Liver (tissue), 9 donors: ENCODE measurements around the gene MARK3. TPM values are rescaled to one million over a fixed set of nuclear protein-coding genes. Genes with fewer than 3 reads are reported as not detected.
A peak's percentile ranks its signal among the peaks of the same experiment; 100 is the strongest.

Experiments used
- DNase-seq: peaks from one replicate; pipeline ENCODE4 v3.0.0-alpha.2; 2017; ENCODE audit warnings: low spot score
- H3K27ac ChIP-seq, 2 donors: one replicate each; pipeline ENCODE4 v1.7.0; 2013; ENCODE audit warnings: inconsistent platforms in 2 of 2, low read length in 2 of 2, control low read depth in 1 of 2, low read depth in 1 of 2, mild to moderate bottlenecking in 1 of 2
- H3K27me3 ChIP-seq, 4 donors: one replicate each; pipeline versions ENCODE4 v1.6.1 to v1.7.0; 2013; ENCODE audit warnings: low read length in 3 of 4, inconsistent platforms in 1 of 4, mild to moderate bottlenecking in 1 of 4, moderate library complexity in 1 of 4; ENCODE audit not compliant: control insufficient read depth in 4 of 4, insufficient read depth in 4 of 4
- H3K36me3 ChIP-seq, 4 donors: one replicate each; pipeline versions ENCODE4 v1.6.1 to v1.7.0; 2013; ENCODE audit warnings: low read length in 3 of 4, mild to moderate bottlenecking in 3 of 4, low read depth in 1 of 4, moderate library complexity in 1 of 4; ENCODE audit not compliant: control insufficient read depth in 4 of 4, insufficient read depth in 3 of 4
- H3K4me1 ChIP-seq, 4 donors: one replicate each; pipeline versions ENCODE4 v1.6.1 to v1.7.0; 2013; ENCODE audit warnings: low read length in 3 of 4, mild to moderate bottlenecking in 3 of 4, moderate library complexity in 1 of 4; ENCODE audit not compliant: control insufficient read depth in 4 of 4, insufficient read depth in 4 of 4
- H3K4me3 ChIP-seq, 3 donors: one replicate each; pipeline versions ENCODE4 v1.6.1 to v1.7.0; 2013; ENCODE audit warnings: low read length in 3 of 3, control low read depth in 1 of 3, low read depth in 1 of 3, mild to moderate bottlenecking in 1 of 3
- H3K9ac ChIP-seq, 2 donors: one replicate each; pipeline ENCODE4 v1.7.0; 2013; ENCODE audit warnings: low read length in 2 of 2, mild to moderate bottlenecking in 2 of 2, moderate library complexity in 2 of 2, control low read depth in 1 of 2, low read depth in 1 of 2
- H3K9me3 ChIP-seq, 4 donors: one replicate each; pipeline versions ENCODE4 v1.6.1 to v1.7.0; 2013; ENCODE audit warnings: low read length in 3 of 4; ENCODE audit not compliant: control insufficient read depth in 4 of 4
- ATF3 ChIP-seq: IDR thresholded peaks from 2 replicates; pipeline ENCODE4 v1.6.1; 2016; ENCODE audit warnings: antibody characterized with exemption
- CTCF ChIP-seq: fragments of 150-350 bp; IDR thresholded peaks from 2 replicates; pipeline ENCODE4 v1.5.1; 2017; ENCODE audit warnings: improper control_type of control experiment, low read depth, low read length; ENCODE audit not compliant: missing input control
- EGR1 ChIP-seq, 2 donors: IDR thresholded peaks; 2 replicates each; pipeline ENCODE4 v1.6.1; 2016 to 2018; ENCODE audit warnings: antibody characterized with exemption in 2 of 2, low read depth in 2 of 2
- GABPA ChIP-seq, 2 donors: IDR thresholded peaks in 1 of 2; conservative IDR thresholded peaks in 1 of 2; 2 replicates each; pipeline ENCODE4 v1.6.1; 2016; ENCODE audit warnings: antibody characterized with exemption in 2 of 2, mild to moderate bottlenecking in 1 of 2, moderate library complexity in 1 of 2
- HNF4A ChIP-seq, 2 donors: conservative IDR thresholded peaks; 2 replicates each; pipeline ENCODE4 v1.6.1; 2016; ENCODE audit warnings: antibody characterized with exemption in 2 of 2, mild to moderate bottlenecking in 2 of 2
- HNF4G ChIP-seq: IDR thresholded peaks from 2 replicates; pipeline ENCODE4 v1.6.1; 2016; ENCODE audit warnings: antibody characterized with exemption
- JUND ChIP-seq, 2 donors: IDR thresholded peaks; 2 replicates each; pipeline ENCODE4 v1.6.1; 2016; ENCODE audit warnings: antibody characterized with exemption in 2 of 2
- RAD21 ChIP-seq, 2 donors: IDR thresholded peaks; 2 replicates each; pipeline ENCODE4 v1.6.1; 2016; ENCODE audit warnings: antibody characterized with exemption in 2 of 2, mild to moderate bottlenecking in 2 of 2
- REST ChIP-seq: IDR thresholded peaks from 2 replicates; pipeline ENCODE4 v1.6.1; 2016; ENCODE audit warnings: antibody characterized with exemption, mild to moderate bottlenecking
- SP1 ChIP-seq: IDR thresholded peaks from 2 replicates; pipeline ENCODE4 v1.6.1; 2018; ENCODE audit warnings: antibody characterized with exemption, mild to moderate bottlenecking
- YY1 ChIP-seq: IDR thresholded peaks from 2 replicates; pipeline ENCODE4 v1.6.1; 2016; ENCODE audit warnings: antibody characterized with exemption, mild to moderate bottlenecking
- WGBS: extraction: QIAGEN DNeasy Blood & Tissue Kit; methylation state at CpG from one replicate; pipeline ENCODE4 v1.1.7; 2013; 5-methylcytosine and 5-hydroxymethylcytosine counted together
- polyA plus RNA-seq, 2 donors: library from polyadenylated mRNA; stranded (reverse) in 1 of 2; unstranded in 1 of 2; fragments of 200-250 nt in 1 of 2; fragments of >200 nt in 1 of 2; fragmentation: Nextera tagmentation in 1 of 2; extraction: Ambion mirVana in 1 of 2; gene quantifications; one replicate each; pipeline versions ENCODE4 v1.2.1 to v1.2.3, GENCODE V29; 2013 to 2015
- total RNA-seq, 2 donors: library from RNA; depleted of rRNA; stranded (reverse); fragments of >200 nt; gene quantifications; one replicate each; pipeline ENCODE4 v1.2.3, GENCODE V29; 2014
- TF ChIP-seq, protein P1 (sequence below): IDR thresholded peaks from 2 replicates; pipeline ENCODE4 v1.6.1; 2016; ENCODE audit warnings: antibody characterized with exemption
- donor health status: healthy.
- donor health status: healthy.
- donor health status: healthy.
- donor health status: healthy.
- donor health status: healthy.

Gene MARK3
- total and polyA plus RNA-seq, 4 donors, result 14.1 to 86.0 (median 33.0) TPM

- TF ChIP-seq, protein P1, sequence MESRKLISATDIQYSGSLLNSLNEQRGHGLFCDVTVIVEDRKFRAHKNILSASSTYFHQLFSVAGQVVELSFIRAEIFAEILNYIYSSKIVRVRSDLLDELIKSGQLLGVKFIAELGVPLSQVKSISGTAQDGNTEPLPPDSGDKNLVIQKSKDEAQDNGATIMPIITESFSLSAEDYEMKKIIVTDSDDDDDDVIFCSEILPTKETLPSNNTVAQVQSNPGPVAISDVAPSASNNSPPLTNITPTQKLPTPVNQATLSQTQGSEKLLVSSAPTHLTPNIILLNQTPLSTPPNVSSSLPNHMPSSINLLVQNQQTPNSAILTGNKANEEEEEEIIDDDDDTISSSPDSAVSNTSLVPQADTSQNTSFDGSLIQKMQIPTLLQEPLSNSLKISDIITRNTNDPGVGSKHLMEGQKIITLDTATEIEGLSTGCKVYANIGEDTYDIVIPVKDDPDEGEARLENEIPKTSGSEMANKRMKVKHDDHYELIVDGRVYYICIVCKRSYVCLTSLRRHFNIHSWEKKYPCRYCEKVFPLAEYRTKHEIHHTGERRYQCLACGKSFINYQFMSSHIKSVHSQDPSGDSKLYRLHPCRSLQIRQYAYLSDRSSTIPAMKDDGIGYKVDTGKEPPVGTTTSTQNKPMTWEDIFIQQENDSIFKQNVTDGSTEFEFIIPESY, result no peak
- TF ChIP-seq ATF3 (no peak), JUND (IDR thresholded peaks at IDR 0.05) (no peak)
Observed at GRCh38 chr14:103393070-103393469, 7.9 kb downstream of the MARK3 start (continued).

DNA sequence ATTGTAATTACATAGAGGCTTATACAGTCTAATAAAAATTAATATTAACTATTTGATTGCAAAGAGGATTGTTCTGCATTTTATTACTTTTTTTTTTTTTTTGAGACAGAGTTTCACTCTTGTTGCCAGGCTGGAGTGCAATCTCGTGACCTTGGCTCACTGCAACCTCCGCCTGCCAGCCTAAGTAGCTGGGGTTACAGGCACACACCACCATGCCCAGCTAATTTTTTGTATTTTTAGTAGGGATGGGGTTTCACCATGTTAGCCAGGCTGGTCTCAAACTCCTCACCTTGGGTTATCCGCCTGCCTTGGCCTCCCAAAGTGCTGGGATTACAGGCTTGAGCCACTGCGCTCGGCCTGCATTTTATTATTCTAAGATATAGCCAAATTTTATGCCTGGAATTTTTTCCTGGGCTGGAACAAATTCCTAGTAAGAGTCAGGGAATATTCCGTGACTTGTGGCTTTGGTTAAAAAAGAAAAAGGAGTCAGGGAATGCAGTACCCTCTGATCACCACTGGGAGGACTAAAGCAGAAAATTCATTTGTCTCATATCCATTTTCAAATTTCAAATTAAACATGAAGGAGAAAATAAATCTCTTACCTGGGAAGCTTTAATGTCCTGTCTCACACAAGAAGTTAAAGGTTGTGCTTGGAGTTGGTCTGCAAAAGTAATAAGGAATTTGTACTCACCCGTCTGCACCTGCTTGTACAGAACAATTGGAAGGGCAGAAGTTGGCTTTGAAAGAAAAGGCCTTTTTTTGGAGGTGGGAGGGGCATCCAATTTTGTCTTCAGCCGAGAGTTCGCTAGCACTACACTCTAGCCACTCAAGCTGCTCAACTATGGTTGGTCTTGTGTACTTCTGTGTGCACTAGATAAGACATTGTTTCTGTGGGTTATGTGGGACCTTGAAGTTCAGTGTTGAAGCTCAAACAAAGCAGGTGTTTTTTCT, 8.7 kb downstream of the MARK3 start:
- 48% methylated on average over 9 of the region's 9 CpGs for WGBS
- H3K4me1 ChIP-seq, result peaks cover 7 to 28% (median 12%) of the 10 kb centered on the region in 4 donors
- H3K27me3 ChIP-seq, result no peaks in the 10 kb centered on the region
- H3K9ac ChIP-seq, result no peak overlapping the region
- peak; percentile 23 for TF ChIP-seq REST
- no peak for TF ChIP-seq SP1
- TF ChIP-seq JUND (IDR thresholded peaks at IDR 0.05), result no peak
- no peak for TF ChIP-seq HNF4G
- no peak for TF ChIP-seq EGR1 (IDR thresholded peaks at IDR 0.05; ENCODE audit: low read depth in 2 of 2)
- peak; percentile 50 to 63 for TF ChIP-seq RAD21 (IDR thresholded peaks at IDR 0.05)
- TF ChIP-seq CTCF, result peak; percentile 86
- H3K27ac ChIP-seq, result peak overlapping the region; percentile 19 to 65
- H3K9me3 ChIP-seq, result no peaks in the 10 kb centered on the region
- no peaks in the 10 kb centered on the region for H3K36me3 ChIP-seq
- no peak overlapping the region for H3K4me3 ChIP-seq
- no peak for DNase-seq

DNA sequence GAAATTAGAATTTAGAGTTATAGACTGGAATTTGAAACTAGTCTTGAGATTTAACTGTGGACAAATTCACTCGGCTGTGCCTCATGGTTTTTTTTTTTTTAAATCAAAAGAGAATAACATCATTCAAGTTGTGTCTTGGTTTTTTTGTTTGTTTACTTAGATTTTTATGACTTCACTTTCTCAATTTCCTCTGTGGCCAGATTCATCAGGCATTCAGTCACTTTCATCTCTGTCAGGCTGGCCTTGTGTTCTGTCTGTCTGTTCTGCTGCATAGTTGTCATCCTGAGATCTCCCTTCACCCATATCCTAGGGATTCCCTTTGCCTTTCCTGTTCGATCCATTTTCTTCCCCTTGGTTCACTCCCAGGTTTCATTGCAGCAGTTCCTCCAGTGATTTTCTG, 10.0 kb downstream of the MARK3 start:
- DNase-seq, result no peak
- Histone ChIP-seq H3K27me3 (no peaks in the 10 kb centered on the region), H3K27ac (no peak overlapping the region), H3K4me3 (no peak overlapping the region), H3K4me1 (peaks cover 7 to 28% (median 12%) of the 10 kb centered on the region in 4 donors), H3K36me3 (no peaks in the 10 kb centered on the region), H3K9ac (no peak overlapping the region), H3K9me3 (no peaks in the 10 kb centered on the region)
- WGBS, result 67% methylated on average over 2 of the region's 2 CpGs
- TF ChIP-seq ATF3, result no peak
- no peak for TF ChIP-seq GABPA (IDR thresholded peaks at IDR 0.05 in 1 of 2, conservative IDR thresholded peaks at IDR 0.05 in 1 of 2)
- no peak for TF ChIP-seq REST
- TF ChIP-seq SP1, result no peak
- no peak for TF ChIP-seq CTCF
- TF ChIP-seq YY1, result no peak
- no peak for TF ChIP-seq EGR1 (IDR thresholded peaks at IDR 0.05; ENCODE audit: low read depth in 2 of 2)
- TF ChIP-seq HNF4A (conservative IDR thresholded peaks at IDR 0.05), result no peak
